ENCODE results near the gene LIN54.

GRCh38 chr4:83009529-83009928 is 1.1 kb downstream of the LIN54 start:
- TF ChIP-seq CTCF (conservative IDR thresholded peaks at IDR 0.05 in 1 of 2, IDR thresholded peaks at IDR 0.05 in 1 of 2; ENCODE audit: low read depth in 1 of 2, low read length in 2 of 2) = no peak
- TF ChIP-seq EZH2 (IDR thresholded peaks at IDR 0.05; ENCODE audit: low read length, missing control alignments) = no peak

Measured in fibroblast of lung (primary cell).